HUES64 (cell line): Measurements from ENCODE around the gene TMEM108.

Experiments
- H3K27ac ChIP-seq: 2 replicates; pipeline ENCODE4 v1.7.0; 2013; ENCODE audit warnings: low read depth, low read length, inconsistent platforms
- H3K27me3 ChIP-seq: 2 replicates; pipeline ENCODE4 v1.6.1; 2013; ENCODE audit warnings: mild to moderate bottlenecking, low read length; ENCODE audit not compliant: insufficient read depth
- H3K36me3 ChIP-seq: 2 replicates; pipeline ENCODE4 v1.6.1; 2013; ENCODE audit warnings: mild to moderate bottlenecking, low read length; ENCODE audit not compliant: insufficient read depth
- H3K4me1 ChIP-seq: 2 replicates; pipeline ENCODE4 v1.6.1; 2013; ENCODE audit warnings: mild to moderate bottlenecking, low read length, moderate library complexity; ENCODE audit not compliant: insufficient read depth
- H3K4me3 ChIP-seq: 2 replicates; pipeline ENCODE4 v1.5.1; 2013; ENCODE audit warnings: mild to moderate bottlenecking, low read length, moderate library complexity
- H3K9ac ChIP-seq: 2 replicates; pipeline ENCODE4 v1.6.1; 2013; ENCODE audit warnings: mild to moderate bottlenecking, low read depth, low read length
- H3K9me3 ChIP-seq: 2 replicates; pipeline ENCODE4 v1.6.1; 2013; ENCODE audit warnings: low read depth, low read length; ENCODE audit not compliant: insufficient read depth
- WGBS: fragments of 150-250, 120-280 bp; methylation state at CpG from one replicate; pipeline ENCODE4 v1.1.7; 2013; ENCODE audit warnings: missing lambda C conversion rate; 5-methylcytosine and 5-hydroxymethylcytosine counted together

Gene TMEM108

GRCh38 chr3:133227813-133228212 lies 189.6 kb downstream of the TMEM108 start:
- no peaks in the 10 kb centered on the region for H3K4me1 ChIP-seq
- H3K27me3 ChIP-seq = no peaks in the 10 kb centered on the region
- 100% methylated on average over 1 of the region's 3 CpGs for WGBS
- no peak overlapping the region for H3K27ac ChIP-seq
- no peaks in the 10 kb centered on the region for H3K36me3 ChIP-seq
- H3K9me3 ChIP-seq = no peaks in the 10 kb centered on the region
- no peak overlapping the region for H3K9ac ChIP-seq
- no peak overlapping the region for H3K4me3 ChIP-seq

GRCh38 chr3:133230195-133230594 lies 192.0 kb downstream of the TMEM108 start:
- H3K27me3 ChIP-seq = no peaks in the 10 kb centered on the region
- WGBS = 91% methylated on average over 4 of the region's 4 CpGs
- H3K9me3 ChIP-seq = no peaks in the 10 kb centered on the region
- H3K27ac ChIP-seq = no peak overlapping the region
- no peaks in the 10 kb centered on the region for H3K4me1 ChIP-seq
- no peak overlapping the region for H3K9ac ChIP-seq
- H3K36me3 ChIP-seq = no peaks in the 10 kb centered on the region
- H3K4me3 ChIP-seq = no peak overlapping the region

- Histone ChIP-seq H3K9ac (no peak overlapping the region), H3K27ac (no peak overlapping the region), H3K4me1 (no peaks in the 10 kb centered on the region), H3K4me3 (no peak overlapping the region), H3K27me3 (no peaks in the 10 kb centered on the region), H3K9me3 (no peaks in the 10 kb centered on the region), H3K36me3 (no peaks in the 10 kb centered on the region)
- WGBS = 100% methylated on average over 1 of the region's 1 CpG
These were observed 198.7 kb downstream of the TMEM108 start for GRCh38 chr3:133236901-133237300.

- Histone ChIP-seq H3K4me3 (no peak overlapping the region), H3K9me3 (no peaks in the 10 kb centered on the region), H3K9ac (no peak overlapping the region), H3K27me3 (no peaks in the 10 kb centered on the region), H3K27ac (no peak overlapping the region), H3K36me3 (no peaks in the 10 kb centered on the region), H3K4me1 (no peaks in the 10 kb centered on the region)
These were observed 199.2 kb downstream of the TMEM108 start for GRCh38 chr3:133237380-133237779.

GRCh38 chr3:133238015-133238414 lies 199.8 kb downstream of the TMEM108 start:
- WGBS = 92% methylated on average over 2 of the region's 3 CpGs
- Histone ChIP-seq H3K36me3 (no peaks in the 10 kb centered on the region), H3K27ac (no peak overlapping the region), H3K9ac (no peak overlapping the region), H3K27me3 (no peaks in the 10 kb centered on the region), H3K4me1 (no peaks in the 10 kb centered on the region), H3K4me3 (no peak overlapping the region), H3K9me3 (no peaks in the 10 kb centered on the region)

GRCh38 chr3:133246119-133246518 lies 207.9 kb downstream of the TMEM108 start:
- 92% methylated on average over 1 of the region's 1 CpG for WGBS
- no peak overlapping the region for H3K27ac ChIP-seq
- H3K4me1 ChIP-seq = no peaks in the 10 kb centered on the region
- no peak overlapping the region for H3K9ac ChIP-seq
- H3K27me3 ChIP-seq = no peaks in the 10 kb centered on the region
- H3K9me3 ChIP-seq = no peaks in the 10 kb centered on the region
- H3K36me3 ChIP-seq = no peaks in the 10 kb centered on the region
- H3K4me3 ChIP-seq = no peak overlapping the region

- H3K4me3 ChIP-seq = no peak overlapping the region
- no peaks in the 10 kb centered on the region for H3K9me3 ChIP-seq
- H3K4me1 ChIP-seq = no peaks in the 10 kb centered on the region
- no peak overlapping the region for H3K27ac ChIP-seq
- no peaks in the 10 kb centered on the region for H3K27me3 ChIP-seq
- no peak overlapping the region for H3K9ac ChIP-seq
- H3K36me3 ChIP-seq = no peaks in the 10 kb centered on the region
These were observed 208.6 kb downstream of the TMEM108 start for GRCh38 chr3:133246773-133247172.

- H3K36me3 ChIP-seq = no peaks in the 10 kb centered on the region
- H3K27me3 ChIP-seq = no peaks in the 10 kb centered on the region
- H3K9me3 ChIP-seq = no peaks in the 10 kb centered on the region
- no peak overlapping the region for H3K27ac ChIP-seq
- H3K4me1 ChIP-seq = no peaks in the 10 kb centered on the region
- no peak overlapping the region for H3K4me3 ChIP-seq
- 100% methylated on average over 2 of the region's 2 CpGs for WGBS
- no peak overlapping the region for H3K9ac ChIP-seq
These were observed 210.2 kb downstream of the TMEM108 start for GRCh38 chr3:133248389-133248788.

- H3K4me3 ChIP-seq = no peak overlapping the region
- no peak overlapping the region for H3K27ac ChIP-seq
- no peaks in the 10 kb centered on the region for H3K36me3 ChIP-seq
- H3K9me3 ChIP-seq = no peaks in the 10 kb centered on the region
- 90% methylated on average over 1 of the region's 2 CpGs for WGBS
- H3K4me1 ChIP-seq = no peaks in the 10 kb centered on the region
- no peak overlapping the region for H3K9ac ChIP-seq
- no peaks in the 10 kb centered on the region for H3K27me3 ChIP-seq
These were observed 211.3 kb downstream of the TMEM108 start for GRCh38 chr3:133249490-133249889.

- peaks cover 7% of the 10 kb centered on the region; the same call in 1 of the 2 replicates for H3K9me3 ChIP-seq
- WGBS = 80% methylated on average over 1 of the region's 2 CpGs
- no peak overlapping the region for H3K27ac ChIP-seq
- H3K27me3 ChIP-seq = no peaks in the 10 kb centered on the region
- H3K4me3 ChIP-seq = no peak overlapping the region
- H3K9ac ChIP-seq = no peak overlapping the region
- H3K36me3 ChIP-seq = no peaks in the 10 kb centered on the region
- no peaks in the 10 kb centered on the region for H3K4me1 ChIP-seq
These were observed 216.0 kb downstream of the TMEM108 start for GRCh38 chr3:133254151-133254550.

GRCh38 chr3:133254716-133255115 lies 216.5 kb downstream of the TMEM108 start:
- no peak overlapping the region for H3K9ac ChIP-seq
- H3K27me3 ChIP-seq = no peaks in the 10 kb centered on the region
- peaks cover 7% of the 10 kb centered on the region; the same call in 1 of the 2 replicates for H3K9me3 ChIP-seq
- no peaks in the 10 kb centered on the region for H3K4me1 ChIP-seq
- no CpG with 5 or more reads among the region's 1 CpG for WGBS
- no peak overlapping the region for H3K27ac ChIP-seq
- H3K4me3 ChIP-seq = no peak overlapping the region
- H3K36me3 ChIP-seq = no peaks in the 10 kb centered on the region

GRCh38 chr3:133256787-133257483 lies 218.7 kb downstream of the TMEM108 start:
- Histone ChIP-seq H3K4me3 (no peak overlapping the region), H3K4me1 (no peaks in the 10 kb centered on the region), H3K27me3 (no peaks in the 10 kb centered on the region), H3K36me3 (no peaks in the 10 kb centered on the region), H3K9me3 (peaks cover 7% of the 10 kb centered on the region; the same call in 1 of the 2 replicates), H3K9ac (no peak overlapping the region), H3K27ac (no peak overlapping the region)
- 91% methylated on average over 3 of the region's 4 CpGs for WGBS
